Measurements from ENCODE around the gene VPS13C.

VPS13C gene

DNA sequence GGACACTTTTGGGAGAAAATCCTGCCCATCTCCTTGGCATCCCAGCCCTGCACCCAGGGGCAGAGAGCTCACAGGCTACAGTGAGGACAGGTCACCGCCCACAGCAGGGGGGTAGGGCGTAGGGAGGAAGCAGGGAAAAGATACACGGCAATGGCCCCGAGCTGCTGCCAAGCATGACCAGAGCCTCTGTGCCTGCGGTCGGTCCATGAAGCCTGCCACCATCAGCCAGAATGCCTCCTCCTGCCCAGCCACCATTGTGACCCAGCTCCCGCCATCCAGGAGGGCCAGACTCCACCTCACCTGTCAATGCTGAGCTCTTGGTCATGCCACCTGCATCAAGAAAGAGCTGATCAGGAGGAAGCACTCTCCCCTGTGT lies 230.7 kb downstream of the VPS13C start:
- H3K4me2 ChIP-seq (ENCODE audit: low read depth, low read length, poor library complexity, severe bottlenecking) = no peak overlapping the region

DNA sequence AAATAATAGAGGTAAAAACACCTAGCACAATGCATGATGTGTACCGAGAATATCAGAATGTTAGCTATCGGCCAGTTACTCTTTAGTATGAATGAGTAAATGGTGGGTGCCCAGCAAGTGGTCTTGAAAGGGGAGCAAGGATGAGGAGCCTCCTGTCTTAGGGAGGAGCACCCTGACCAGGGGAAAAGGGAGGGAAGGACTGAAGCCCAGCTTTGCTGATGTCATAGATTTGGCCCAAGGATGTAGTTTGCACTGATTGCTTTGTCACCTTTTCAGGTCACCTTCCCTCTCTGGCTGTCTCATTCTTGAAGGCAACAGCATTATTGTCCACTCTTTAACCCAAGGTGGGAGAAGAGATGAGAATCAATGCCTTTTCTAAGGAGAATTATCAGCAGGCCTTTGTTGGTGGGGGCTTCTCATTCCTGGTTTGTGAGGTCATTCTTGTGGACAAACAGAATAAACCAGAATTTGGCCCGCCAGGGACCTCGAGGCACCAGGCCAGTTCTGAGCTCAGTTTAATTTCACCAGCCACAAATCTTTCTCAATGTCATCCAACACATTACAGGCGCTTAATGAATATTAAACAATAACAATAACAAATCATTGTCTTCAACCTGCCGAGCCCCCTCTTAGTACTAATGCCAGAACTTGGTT lies 231.3 kb downstream of the VPS13C start:
- H3K4me3 ChIP-seq (ENCODE audit: low read length, poor library complexity, severe bottlenecking) = no peak overlapping the region
- no peak overlapping the region for H3K4me2 ChIP-seq (ENCODE audit: low read depth, low read length, poor library complexity, severe bottlenecking)
- no peaks in the 10 kb centered on the region for H3K9me2 ChIP-seq (replicated peaks; ENCODE audit: low read depth, low read length)
- H3F3A ChIP-seq (ENCODE audit: low read depth) = no peaks in the 10 kb centered on the region
- no peaks in the 10 kb centered on the region for H3K79me2 ChIP-seq (ENCODE audit: insufficient read depth, low read length)
- H3K27me3 ChIP-seq (ENCODE audit: insufficient read depth, low read length, poor library complexity, severe bottlenecking) = no peaks in the 10 kb centered on the region
- no peaks in the 10 kb centered on the region for H3K4me1 ChIP-seq (ENCODE audit: insufficient read depth, low read length, poor library complexity, severe bottlenecking)
- H3K9me3 ChIP-seq (ENCODE audit: insufficient read depth, low read depth, low read length) = no peaks in the 10 kb centered on the region
- no peak overlapping the region for H2AFZ ChIP-seq (ENCODE audit: low read length)
- H4K20me1 ChIP-seq (ENCODE audit: insufficient read depth, low read length, poor library complexity, severe bottlenecking) = no peaks in the 10 kb centered on the region
- H3K9ac ChIP-seq (ENCODE audit: low read depth, low read length, poor library complexity, severe bottlenecking) = no peak overlapping the region
- H3K36me3 ChIP-seq (ENCODE audit: insufficient read depth, low read length) = no peaks in the 10 kb centered on the region
- TF ChIP-seq, protein P1, sequence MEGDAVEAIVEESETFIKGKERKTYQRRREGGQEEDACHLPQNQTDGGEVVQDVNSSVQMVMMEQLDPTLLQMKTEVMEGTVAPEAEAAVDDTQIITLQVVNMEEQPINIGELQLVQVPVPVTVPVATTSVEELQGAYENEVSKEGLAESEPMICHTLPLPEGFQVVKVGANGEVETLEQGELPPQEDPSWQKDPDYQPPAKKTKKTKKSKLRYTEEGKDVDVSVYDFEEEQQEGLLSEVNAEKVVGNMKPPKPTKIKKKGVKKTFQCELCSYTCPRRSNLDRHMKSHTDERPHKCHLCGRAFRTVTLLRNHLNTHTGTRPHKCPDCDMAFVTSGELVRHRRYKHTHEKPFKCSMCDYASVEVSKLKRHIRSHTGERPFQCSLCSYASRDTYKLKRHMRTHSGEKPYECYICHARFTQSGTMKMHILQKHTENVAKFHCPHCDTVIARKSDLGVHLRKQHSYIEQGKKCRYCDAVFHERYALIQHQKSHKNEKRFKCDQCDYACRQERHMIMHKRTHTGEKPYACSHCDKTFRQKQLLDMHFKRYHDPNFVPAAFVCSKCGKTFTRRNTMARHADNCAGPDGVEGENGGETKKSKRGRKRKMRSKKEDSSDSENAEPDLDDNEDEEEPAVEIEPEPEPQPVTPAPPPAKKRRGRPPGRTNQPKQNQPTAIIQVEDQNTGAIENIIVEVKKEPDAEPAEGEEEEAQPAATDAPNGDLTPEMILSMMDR (conservative IDR thresholded peaks at IDR 0.05; ENCODE audit: low read length) = no peak
- no peak for TF ChIP-seq EZH2phosphoT487 (IDR thresholded peaks at IDR 0.05; ENCODE audit: borderline replicate concordance)

More for the DNA sequence above, 230.7 kb downstream of the VPS13C start:
- Histone ChIP-seq H3K79me2 (ENCODE audit: insufficient read depth, low read length) (no peaks in the 10 kb centered on the region), H3F3A (ENCODE audit: low read depth) (no peaks in the 10 kb centered on the region), H3K27me3 (ENCODE audit: insufficient read depth, low read length, poor library complexity, severe bottlenecking) (no peaks in the 10 kb centered on the region), H3K9ac (ENCODE audit: low read depth, low read length, poor library complexity, severe bottlenecking) (no peak overlapping the region), H3K9me2 (replicated peaks; ENCODE audit: low read depth, low read length) (no peaks in the 10 kb centered on the region), H3K36me3 (ENCODE audit: insufficient read depth, low read length) (no peaks in the 10 kb centered on the region), H3K4me1 (ENCODE audit: insufficient read depth, low read length, poor library complexity, severe bottlenecking) (no peaks in the 10 kb centered on the region), H2AFZ (ENCODE audit: low read length) (no peak overlapping the region), H4K20me1 (ENCODE audit: insufficient read depth, low read length, poor library complexity, severe bottlenecking) (no peaks in the 10 kb centered on the region), H3K4me3 (ENCODE audit: low read length, poor library complexity, severe bottlenecking) (no peak overlapping the region), H3K9me3 (ENCODE audit: insufficient read depth, low read depth, low read length) (no peaks in the 10 kb centered on the region)
- TF ChIP-seq, protein P1 (conservative IDR thresholded peaks at IDR 0.05; ENCODE audit: low read length) = no peak
- no peak for TF ChIP-seq EZH2phosphoT487 (IDR thresholded peaks at IDR 0.05; ENCODE audit: borderline replicate concordance)

DNA sequence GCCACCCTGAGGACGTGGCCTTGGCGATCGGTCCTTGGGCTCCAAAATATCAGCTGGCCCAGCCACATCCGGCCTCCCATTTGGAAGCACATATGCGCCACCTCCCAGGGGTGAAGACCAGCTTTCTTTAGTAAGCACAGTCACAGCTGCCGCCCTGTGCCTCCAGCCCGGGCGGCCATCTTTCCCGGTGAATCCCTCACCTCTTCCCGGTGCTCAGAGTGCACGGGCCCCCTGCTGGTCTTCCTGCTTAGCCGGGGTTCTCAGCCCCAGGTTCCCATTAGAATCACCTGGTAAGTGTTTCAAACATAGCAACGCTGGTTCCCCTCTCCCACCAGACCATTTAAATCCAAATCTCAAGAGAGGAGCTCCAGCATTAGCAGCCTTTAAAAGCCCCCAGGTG lies 232.2 kb downstream of the VPS13C start:
- Histone ChIP-seq H3K79me2 (ENCODE audit: insufficient read depth, low read length) (no peaks in the 10 kb centered on the region), H3F3A (ENCODE audit: low read depth) (no peaks in the 10 kb centered on the region), H3K4me1 (ENCODE audit: insufficient read depth, low read length, poor library complexity, severe bottlenecking) (no peaks in the 10 kb centered on the region), H3K9me3 (ENCODE audit: insufficient read depth, low read depth, low read length) (no peaks in the 10 kb centered on the region), H4K20me1 (ENCODE audit: insufficient read depth, low read length, poor library complexity, severe bottlenecking) (no peaks in the 10 kb centered on the region), H3K27me3 (ENCODE audit: insufficient read depth, low read length, poor library complexity, severe bottlenecking) (no peaks in the 10 kb centered on the region), H3K4me3 (ENCODE audit: low read length, poor library complexity, severe bottlenecking) (no peak overlapping the region), H2AFZ (ENCODE audit: low read length) (no peak overlapping the region), H3K36me3 (ENCODE audit: insufficient read depth, low read length) (no peaks in the 10 kb centered on the region), H3K9ac (ENCODE audit: low read depth, low read length, poor library complexity, severe bottlenecking) (no peak overlapping the region), H3K9me2 (replicated peaks; ENCODE audit: low read depth, low read length) (no peaks in the 10 kb centered on the region), H3K4me2 (ENCODE audit: low read depth, low read length, poor library complexity, severe bottlenecking) (no peak overlapping the region)
- TF ChIP-seq, protein P1 (conservative IDR thresholded peaks at IDR 0.05; ENCODE audit: low read length) = no peak
- no peak for TF ChIP-seq EZH2phosphoT487 (IDR thresholded peaks at IDR 0.05; ENCODE audit: borderline replicate concordance)
